AG04449 (cell line): Measurements from ENCODE around the gene ANXA6.

Source experiments
- CTCF ChIA-PET: fragments of 350-600 bp; formaldehyde crosslinking; extraction: SDS; loops from one replicate; lab custom pipeline; 2021; ENCODE audit warnings: antibody characterized with exemption; lab: Yijun Ruan, JAX
- POLR2A ChIA-PET: fragments of 400-600, 350-600 bp; formaldehyde crosslinking; extraction: SDS; loops from one replicate; lab custom pipeline; 2020; ENCODE audit warnings: antibody characterized with exemption, inconsistent platforms; lab: Yijun Ruan, JAX
- DNase-seq: peaks from one replicate; pipeline ENCODE4 v3.0.0-alpha.2; 2010; ENCODE audit warnings: low read depth, low spot score
- H3K4me3 ChIP-seq: 2 replicates; pipeline ENCODE4 v1.5.1; 2011; ENCODE audit warnings: low read depth, mild to moderate bottlenecking, control low read depth, low read length
- CTCF ChIP-seq: IDR thresholded peaks from one replicate; pipeline ENCODE4 v1.5.1; 2011; ENCODE audit warnings: mild to moderate bottlenecking, moderate library complexity, low read length, control low read depth, inconsistent platforms; ENCODE audit not compliant: insufficient read depth; ENCODE audit errors: missing control alignments

Gene ANXA6

GRCh38 chr5:151126199-151126645 lies 31.4 kb downstream of the ANXA6 start:
- DNase-seq: no peak
- ChIA-PET POLR2A (interaction anchor here (0.7 to 1.2 kb wide), 5 partner anchors 10 to 748 kb away, joined by 3 to 4 read pairs (median 3); no protein-coding TSS in a partner anchor), CTCF (interaction anchor here (0.7 to 24.0 kb wide), 29 partner anchors 12 to 645 kb away, joined by 3 to 1128 read pairs (median 7); partner anchors contain the start of genes ANXA6, G3BP1 and GPX3)
- no peak overlapping the region for H3K4me3 ChIP-seq
- peak; percentile 85 for TF ChIP-seq CTCF

GRCh38 chr5:151125421-151125820 lies 32.2 kb downstream of the ANXA6 start:
- TF ChIP-seq CTCF: no peak
- DNase-seq: no peak
- H3K4me3 ChIP-seq: no peak overlapping the region
- POLR2A ChIA-PET: interaction anchor here (0.7 to 1.2 kb wide), 3 partner anchors 10 to 747 kb away, joined by 3 to 4 read pairs (median 3); no protein-coding TSS in a partner anchor
- CTCF ChIA-PET: interaction anchor here (0.7 to 24.0 kb wide), 26 partner anchors 12 to 646 kb away, joined by 3 to 1128 read pairs (median 8); partner anchors contain the start of genes ANXA6, G3BP1 and GPX3

GRCh38 chr5:151123897-151124751 lies 33.5 kb downstream of the ANXA6 start:
- DNase-seq: no peak
- CTCF ChIA-PET: interaction anchor here (1.2 to 24.0 kb wide), 6 partner anchors 10 to 65 kb away, joined by 4 to 1128 read pairs (median 111); no protein-coding TSS in a partner anchor
- POLR2A ChIA-PET: interaction anchor here (0.7 kb wide), 1 partner anchor 342 kb away, joined by 3 read pairs; no protein-coding TSS in a partner anchor
- no peak overlapping the region for H3K4me3 ChIP-seq
- TF ChIP-seq CTCF: no peak

GRCh38 chr5:151122828-151123227 lies 34.8 kb downstream of the ANXA6 start:
- TF ChIP-seq CTCF: no peak
- CTCF ChIA-PET: interaction anchor here (1.2 to 24.0 kb wide), 6 partner anchors 8 to 530 kb away, joined by 3 to 1128 read pairs (median 111); no protein-coding TSS in a partner anchor
- DNase-seq: no peak
- POLR2A ChIA-PET: no interaction called here
- no peak overlapping the region for H3K4me3 ChIP-seq

GRCh38 chr5:151121665-151122064 lies 35.9 kb downstream of the ANXA6 start:
- no peak for DNase-seq
- ChIA-PET CTCF (interaction anchor here (1.0 to 24.0 kb wide), 6 partner anchors 17 to 117 kb away, joined by 3 to 1128 read pairs (median 106); no protein-coding TSS in a partner anchor), POLR2A (interaction anchor here (0.9 kb wide), 1 partner anchor 10 kb away, joined by 4 read pairs; no protein-coding TSS in a partner anchor)
- no peak overlapping the region for H3K4me3 ChIP-seq
- TF ChIP-seq CTCF: no peak
